Uterus (tissue), 2 donors: ENCODE results near the gene GRK5.

ENCODE experiments used
- CTCF ChIP-seq, 4 experiments: fragments of 200-600 bp in 2 of 4; fragments of 450-650 bp in 2 of 4; sonication (generic) in 2 of 4; IDR thresholded peaks; one replicate each; pipeline ENCODE4 v1.5.1; 2016 to 2019; ENCODE audit warnings: antibody characterized with exemption in 4 of 4, mild to moderate bottlenecking in 2 of 4, moderate library complexity in 1 of 4
- POLR2A ChIP-seq, 2 donors: fragments of 450-650 bp; IDR thresholded peaks; one replicate each; pipeline ENCODE4 v1.6.1; 2016; ENCODE audit warnings: antibody characterized with exemption in 2 of 2, mild to moderate bottlenecking in 1 of 2, moderate library complexity in 1 of 2

- TF ChIP-seq CTCF (IDR thresholded peaks at IDR 0.05) (no peak), POLR2A (IDR thresholded peaks at IDR 0.05) (no peak)
Measured at GRCh38 chr10:119348106-119348505, 140.7 kb downstream of the GRK5 start.
